HFF-Myc (cell line): ENCODE data around the gene HPCAL1.

ENCODE experiments used
- DNase-seq: peaks from one replicate; pipeline ENCODE4 v3.0.0-alpha.2; 2011; ENCODE audit warnings: low read depth; ENCODE audit errors: extremely low read depth
- H3K4me3 ChIP-seq: replicated peaks from 2 replicates; pipeline ENCODE4 v1.5.1; 2011; ENCODE audit warnings: low read depth, mild to moderate bottlenecking, control low read depth, low read length
- TF ChIP-seq, protein P1 (sequence below): IDR thresholded peaks from 2 replicates; pipeline ENCODE4 v1.5.1; 2012; ENCODE audit warnings: mild to moderate bottlenecking, low read depth, low read length, control low read depth; ENCODE audit errors: missing control alignments

Gene HPCAL1

DNA sequence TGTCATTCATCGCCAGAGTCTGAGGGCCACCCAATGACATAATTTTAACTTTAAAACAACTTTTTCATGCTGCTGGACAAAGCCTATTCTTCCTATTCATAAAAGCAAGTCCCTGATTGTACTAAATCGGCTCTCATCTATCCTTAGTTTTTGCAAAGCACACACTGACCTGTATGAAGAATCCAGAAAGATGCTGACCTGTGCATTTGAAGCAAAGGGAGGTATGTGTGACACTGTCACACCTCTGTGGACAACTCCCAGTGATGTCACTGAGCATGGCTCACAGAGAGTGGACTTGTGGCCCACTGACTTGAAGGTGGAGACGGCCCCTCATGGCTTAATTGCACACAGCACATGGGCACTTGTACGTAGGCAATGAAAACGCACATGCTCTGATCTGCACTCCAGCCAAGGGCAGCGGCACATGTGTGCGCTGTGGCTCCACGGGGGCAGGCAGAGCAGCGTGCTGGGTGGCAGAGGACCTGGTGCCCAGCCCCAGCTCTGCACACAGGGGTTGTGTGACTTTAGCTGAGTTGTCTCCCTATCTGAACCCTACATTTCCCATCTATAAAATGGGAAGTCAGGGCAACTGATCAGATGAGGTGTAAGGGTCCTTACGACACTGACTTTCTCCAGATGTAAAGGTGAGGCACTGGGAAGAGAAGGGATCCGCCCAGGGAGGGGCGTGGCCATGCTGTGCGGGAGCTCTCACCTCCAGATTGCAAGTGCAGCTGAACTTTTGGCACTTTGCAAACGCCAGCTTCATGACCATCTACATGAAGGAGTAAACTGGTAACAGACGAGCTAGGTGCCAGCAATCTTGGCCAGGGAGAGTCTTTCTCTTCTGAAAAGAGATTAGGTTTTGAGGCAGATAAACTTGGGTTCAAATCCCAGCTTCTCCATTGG, 159.7 kb downstream of the HPCAL1 start:
- TF ChIP-seq, protein P1, sequence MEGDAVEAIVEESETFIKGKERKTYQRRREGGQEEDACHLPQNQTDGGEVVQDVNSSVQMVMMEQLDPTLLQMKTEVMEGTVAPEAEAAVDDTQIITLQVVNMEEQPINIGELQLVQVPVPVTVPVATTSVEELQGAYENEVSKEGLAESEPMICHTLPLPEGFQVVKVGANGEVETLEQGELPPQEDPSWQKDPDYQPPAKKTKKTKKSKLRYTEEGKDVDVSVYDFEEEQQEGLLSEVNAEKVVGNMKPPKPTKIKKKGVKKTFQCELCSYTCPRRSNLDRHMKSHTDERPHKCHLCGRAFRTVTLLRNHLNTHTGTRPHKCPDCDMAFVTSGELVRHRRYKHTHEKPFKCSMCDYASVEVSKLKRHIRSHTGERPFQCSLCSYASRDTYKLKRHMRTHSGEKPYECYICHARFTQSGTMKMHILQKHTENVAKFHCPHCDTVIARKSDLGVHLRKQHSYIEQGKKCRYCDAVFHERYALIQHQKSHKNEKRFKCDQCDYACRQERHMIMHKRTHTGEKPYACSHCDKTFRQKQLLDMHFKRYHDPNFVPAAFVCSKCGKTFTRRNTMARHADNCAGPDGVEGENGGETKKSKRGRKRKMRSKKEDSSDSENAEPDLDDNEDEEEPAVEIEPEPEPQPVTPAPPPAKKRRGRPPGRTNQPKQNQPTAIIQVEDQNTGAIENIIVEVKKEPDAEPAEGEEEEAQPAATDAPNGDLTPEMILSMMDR = no peak
- no peak overlapping the region for H3K4me3 ChIP-seq
- no peak for DNase-seq

DNA sequence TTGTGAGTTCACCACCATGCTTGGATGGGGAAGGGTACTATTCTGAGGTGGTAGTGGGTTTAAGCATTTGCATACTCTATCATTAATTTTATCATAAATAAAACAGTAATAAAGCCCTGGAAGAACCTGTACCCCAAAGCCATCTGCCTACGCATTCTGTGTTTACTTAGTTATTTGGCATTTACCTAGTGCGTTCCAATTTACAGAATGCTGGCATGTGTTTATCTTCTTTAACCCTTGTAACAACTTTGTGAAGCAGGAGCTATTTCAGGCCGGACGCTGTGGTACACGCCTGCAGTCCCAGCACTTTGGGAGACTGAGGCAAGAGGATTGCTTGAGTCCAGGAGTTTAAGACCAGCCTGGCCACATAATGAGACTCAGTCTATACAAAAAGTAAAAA, 163.2 kb downstream of the HPCAL1 start:
- H3K4me3 ChIP-seq = no peak overlapping the region
- DNase-seq = no peak
- TF ChIP-seq, protein P1 = no peak

DNA sequence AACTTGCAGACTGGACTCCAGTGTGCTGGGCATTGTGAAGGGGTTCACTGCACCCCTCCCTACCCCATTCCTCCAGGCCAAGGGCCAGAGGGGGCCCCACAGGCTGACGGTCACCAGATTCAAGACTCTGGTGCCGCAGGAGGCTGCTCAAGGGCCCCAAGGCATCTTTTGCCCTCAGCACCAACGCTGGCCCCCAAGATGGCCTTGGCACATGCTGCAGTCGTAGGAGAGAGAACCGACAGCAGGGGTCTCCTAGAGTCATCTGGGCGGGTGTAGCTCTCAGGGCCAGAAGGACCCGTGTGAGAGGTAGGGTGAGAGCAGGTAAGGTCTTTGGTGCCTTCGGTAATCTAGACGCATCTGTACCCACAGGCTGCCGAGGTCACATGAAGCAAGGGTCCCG, 164.1 kb downstream of the HPCAL1 start:
- no peak for DNase-seq
- TF ChIP-seq, protein P1 = no peak
- H3K4me3 ChIP-seq = no peak overlapping the region

DNA sequence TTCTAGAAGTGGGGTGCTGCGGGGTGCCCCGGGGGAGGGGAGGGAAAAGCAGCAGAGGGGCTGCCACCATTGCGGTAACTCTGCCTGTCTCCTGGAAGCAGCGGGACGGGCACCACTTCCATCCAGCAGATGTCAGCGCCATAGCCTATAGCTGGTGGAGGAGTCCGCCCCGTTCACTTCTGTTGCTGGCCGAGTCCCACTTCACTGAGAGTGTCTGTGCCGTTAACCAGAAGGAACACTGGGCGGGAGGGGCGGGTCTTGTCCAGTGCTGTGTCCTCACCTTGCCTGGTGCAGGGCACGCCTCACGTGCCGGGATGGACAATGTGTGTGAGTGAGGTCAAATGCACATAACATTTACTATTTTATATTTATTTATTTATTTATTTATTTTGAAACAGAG, 164.7 kb downstream of the HPCAL1 start:
- no peak for DNase-seq
- H3K4me3 ChIP-seq = no peak overlapping the region
- TF ChIP-seq, protein P1 = no peak

DNA sequence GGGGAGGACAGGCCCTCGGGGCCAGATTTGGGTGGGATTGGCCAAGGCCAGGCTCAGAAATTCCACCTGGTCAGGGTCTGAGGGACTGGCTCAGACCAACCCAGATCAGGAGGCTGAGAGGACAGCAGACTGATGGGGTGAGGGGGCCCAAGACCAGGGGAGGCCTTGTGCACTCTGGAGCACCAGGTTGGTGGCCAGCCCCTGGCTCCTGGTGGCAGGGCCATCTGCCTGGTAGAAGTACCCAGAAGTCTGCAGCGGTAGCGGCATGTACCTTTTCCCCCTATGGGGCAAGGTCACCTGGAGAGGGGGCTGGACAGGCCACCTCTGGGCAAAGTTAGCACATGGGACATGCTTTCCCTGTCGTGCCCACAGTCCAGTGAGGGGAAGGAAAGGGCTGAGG, 166.6 kb downstream of the HPCAL1 start:
- H3K4me3 ChIP-seq = no peak overlapping the region
- DNase-seq = no peak
- TF ChIP-seq, protein P1 = no peak

DNA sequence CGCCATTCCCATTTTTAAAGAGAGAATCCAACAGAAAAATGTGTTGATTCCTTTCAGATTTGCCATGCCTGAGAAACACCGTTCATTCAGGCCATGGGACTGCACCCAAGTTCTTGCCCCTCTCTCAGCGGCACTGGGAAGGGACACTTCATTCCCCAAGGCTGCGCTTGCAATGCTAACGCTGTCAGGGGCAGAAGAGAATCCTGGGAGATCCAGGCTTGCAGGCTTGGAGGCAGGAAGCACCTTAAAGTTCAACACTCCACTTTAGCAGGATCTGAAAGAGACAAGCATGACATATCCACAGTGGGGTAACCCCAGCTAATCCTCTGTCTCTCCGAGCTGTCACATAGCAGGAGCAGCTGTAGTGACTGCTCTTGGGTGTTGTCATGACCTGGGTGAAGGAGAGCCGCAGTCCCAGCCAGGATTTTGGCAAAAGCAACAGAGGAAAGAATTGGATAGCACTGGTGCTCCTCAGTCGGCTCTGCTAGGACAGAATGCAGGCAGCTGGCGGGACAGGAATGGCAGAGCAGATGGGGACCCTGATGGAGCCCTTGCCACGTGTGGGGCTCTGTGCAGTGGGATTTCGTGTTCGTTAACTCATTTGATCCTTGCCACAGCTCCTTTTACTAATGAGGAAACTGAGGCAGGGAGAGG, 167.4 kb downstream of the HPCAL1 start:
- TF ChIP-seq, protein P1 = no peak
- no peak for DNase-seq
- H3K4me3 ChIP-seq = no peak overlapping the region
